Ovary (tissue), 3 donors: ENCODE data around the gene RSF1.

Source experiments
- POLR2A ChIP-seq: fragments of 450-650 bp; IDR thresholded peaks from one replicate; pipeline ENCODE4 v1.6.1; 2017; ENCODE audit warnings: antibody characterized with exemption, mild to moderate bottlenecking, moderate library complexity
- TF ChIP-seq, protein P1 (sequence below), 3 donors: fragments of 450-650 bp in 2 of 3; fragments of 200-600 bp in 1 of 3; IDR thresholded peaks; one replicate each; pipeline versions ENCODE4 v1.5.1 to v1.8.0; 2016 to 2022; ENCODE audit warnings: antibody characterized with exemption in 3 of 3, mild to moderate bottlenecking in 1 of 3
- donor health status: DM: no; HTN: no; CAD: no.

DNA sequence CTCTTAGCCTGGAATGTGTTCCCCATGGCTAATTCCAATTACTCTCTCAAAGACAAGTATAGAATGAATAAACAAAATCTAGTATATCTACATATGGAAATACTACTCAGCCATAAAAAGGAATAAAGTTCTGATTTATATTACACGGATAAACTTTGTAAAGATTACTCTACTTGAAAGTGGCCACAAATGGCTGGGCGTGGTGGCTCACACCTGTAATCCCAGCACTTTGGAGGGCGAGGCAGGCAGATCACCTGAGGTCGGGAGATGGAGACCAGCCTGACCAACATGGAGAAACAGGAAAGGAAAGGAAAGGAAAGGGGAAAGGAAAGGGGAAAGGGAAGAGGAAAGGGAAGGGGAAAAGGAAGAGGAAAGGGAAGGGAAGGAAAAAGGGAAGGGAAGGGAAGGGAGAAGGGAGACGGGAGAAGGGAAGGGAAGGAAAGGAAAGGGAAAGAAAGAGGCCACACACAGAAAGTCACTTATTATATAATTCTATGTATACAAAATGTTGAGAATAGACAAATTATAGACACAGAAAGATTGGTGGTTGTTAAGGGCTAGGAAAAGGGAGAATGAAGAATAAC is 92.2 kb downstream of the RSF1 start:
- TF ChIP-seq, protein P1, sequence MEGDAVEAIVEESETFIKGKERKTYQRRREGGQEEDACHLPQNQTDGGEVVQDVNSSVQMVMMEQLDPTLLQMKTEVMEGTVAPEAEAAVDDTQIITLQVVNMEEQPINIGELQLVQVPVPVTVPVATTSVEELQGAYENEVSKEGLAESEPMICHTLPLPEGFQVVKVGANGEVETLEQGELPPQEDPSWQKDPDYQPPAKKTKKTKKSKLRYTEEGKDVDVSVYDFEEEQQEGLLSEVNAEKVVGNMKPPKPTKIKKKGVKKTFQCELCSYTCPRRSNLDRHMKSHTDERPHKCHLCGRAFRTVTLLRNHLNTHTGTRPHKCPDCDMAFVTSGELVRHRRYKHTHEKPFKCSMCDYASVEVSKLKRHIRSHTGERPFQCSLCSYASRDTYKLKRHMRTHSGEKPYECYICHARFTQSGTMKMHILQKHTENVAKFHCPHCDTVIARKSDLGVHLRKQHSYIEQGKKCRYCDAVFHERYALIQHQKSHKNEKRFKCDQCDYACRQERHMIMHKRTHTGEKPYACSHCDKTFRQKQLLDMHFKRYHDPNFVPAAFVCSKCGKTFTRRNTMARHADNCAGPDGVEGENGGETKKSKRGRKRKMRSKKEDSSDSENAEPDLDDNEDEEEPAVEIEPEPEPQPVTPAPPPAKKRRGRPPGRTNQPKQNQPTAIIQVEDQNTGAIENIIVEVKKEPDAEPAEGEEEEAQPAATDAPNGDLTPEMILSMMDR (IDR thresholded peaks at IDR 0.05): no peak
- no peak for TF ChIP-seq POLR2A
